DND-41 (cell line): ENCODE results near the gene TMA7B.

ENCODE experiments used
- ATAC-seq: fragments of 200-7000 bp; cut with Tn5 transposase; 3 replicates; pipeline ENCODE4 v1.9.1; 2021; ENCODE audit warnings: low read depth; ENCODE audit not compliant: insufficient read depth
- DNase-seq: peaks from one replicate; pipeline ENCODE4 v3.0.0-alpha.2; 2020
- H2AFZ ChIP-seq: 2 replicates; pipeline ENCODE4 v1.6.0; 2012; ENCODE audit warnings: low read depth, low read length
- H3K27ac ChIP-seq: 2 replicates; pipeline ENCODE4 v1.5.1; 2012; ENCODE audit warnings: low read length, inconsistent platforms
- H3K27me3 ChIP-seq: fragments of 200-600 bp; sonication (generic); 2 replicates; pipeline ENCODE4 v1.6.0; 2012; ENCODE audit warnings: low read length, mild to moderate bottlenecking, inconsistent platforms; ENCODE audit not compliant: insufficient read depth, poor library complexity
- H3K36me3 ChIP-seq: 2 replicates; pipeline ENCODE4 v1.5.1; 2012; ENCODE audit warnings: low read length, inconsistent platforms; ENCODE audit not compliant: insufficient read depth
- H3K4me1 ChIP-seq: 2 replicates; pipeline ENCODE4 v1.5.1; 2012; ENCODE audit warnings: mild to moderate bottlenecking, low read length; ENCODE audit not compliant: insufficient read depth
- H3K4me2 ChIP-seq: 2 replicates; pipeline ENCODE4 v1.6.0; 2012; ENCODE audit warnings: mild to moderate bottlenecking, moderate library complexity, low read length, inconsistent platforms; ENCODE audit not compliant: insufficient read depth
- H3K4me3 ChIP-seq, 2 experiments: fragments of 200-600 bp in 1 of 2; shearing (Covaris generic) in 1 of 2; 2 replicates each; pipeline ENCODE4 v1.5.1; 2012 to 2016; ENCODE audit warnings: inconsistent platforms in 2 of 2, low read length in 2 of 2, mild to moderate bottlenecking in 2 of 2, low read depth in 1 of 2, moderate library complexity in 1 of 2
- H3K79me2 ChIP-seq: 2 replicates; pipeline ENCODE4 v1.6.0; 2012; ENCODE audit warnings: low read length, inconsistent platforms; ENCODE audit not compliant: insufficient read depth
- H3K9ac ChIP-seq: 2 replicates; pipeline ENCODE4 v1.6.0; 2012; ENCODE audit warnings: low read depth, mild to moderate bottlenecking, inconsistent platforms, low read length, moderate library complexity
- H3K9me3 ChIP-seq: 2 replicates; pipeline ENCODE4 v1.5.1; 2012; ENCODE audit warnings: low read length, moderate library complexity, mild to moderate bottlenecking, inconsistent platforms; ENCODE audit not compliant: insufficient read depth, severe bottlenecking
- H4K20me1 ChIP-seq: 2 replicates; pipeline ENCODE4 v1.6.0; 2012; ENCODE audit warnings: low read length; ENCODE audit not compliant: insufficient read depth
- EZH2 ChIP-seq: IDR thresholded peaks from 3 replicates; pipeline ENCODE4 v1.6.1; 2012; ENCODE audit warnings: borderline replicate concordance, low read depth, mild to moderate bottlenecking, moderate library complexity, low read length, inconsistent platforms; ENCODE audit not compliant: severe bottlenecking
- TF ChIP-seq, protein P1 (sequence below): IDR thresholded peaks from 2 replicates; pipeline ENCODE4 v1.5.1; 2012; ENCODE audit warnings: borderline replicate concordance, low read length, moderate library complexity, mild to moderate bottlenecking; ENCODE audit not compliant: poor library complexity, severe bottlenecking; ENCODE audit errors: extremely low read depth

The TMA7B gene

DNA sequence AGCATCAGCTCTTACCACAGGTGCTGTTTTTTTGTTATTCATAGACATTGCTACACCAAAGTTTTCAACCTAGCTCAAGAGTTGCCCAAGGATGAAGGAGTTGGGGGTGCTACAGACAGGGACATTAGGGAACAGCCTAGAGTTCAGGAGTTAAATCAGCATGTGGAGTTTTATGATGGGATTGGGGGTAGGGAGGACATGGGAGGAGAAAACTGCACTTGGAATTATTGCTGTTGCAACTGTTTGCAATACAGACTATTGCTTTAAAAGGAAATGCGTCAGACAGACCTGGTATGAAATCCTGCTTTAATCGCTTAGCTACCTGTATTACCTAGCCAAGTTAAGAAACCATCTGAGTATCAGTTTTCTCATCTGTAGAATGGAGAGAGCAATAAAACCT, 6.3 kb downstream of the TMA7B start:
- Histone ChIP-seq H3K4me3 (no peak overlapping the region), H3K36me3 (peaks cover 94% of the 10 kb centered on the region), H3K79me2 (no peaks in the 10 kb centered on the region), H4K20me1 (no peaks in the 10 kb centered on the region), H3K4me1 (no peaks in the 10 kb centered on the region), H3K27ac (no peak overlapping the region), H3K9ac (no peak overlapping the region), H2AFZ (no peak overlapping the region), H3K27me3 (no peaks in the 10 kb centered on the region), H3K9me3 (no peaks in the 10 kb centered on the region), H3K4me2 (no peak overlapping the region)
- no peak for ATAC-seq
- no peak for DNase-seq
- TF ChIP-seq, protein P1, sequence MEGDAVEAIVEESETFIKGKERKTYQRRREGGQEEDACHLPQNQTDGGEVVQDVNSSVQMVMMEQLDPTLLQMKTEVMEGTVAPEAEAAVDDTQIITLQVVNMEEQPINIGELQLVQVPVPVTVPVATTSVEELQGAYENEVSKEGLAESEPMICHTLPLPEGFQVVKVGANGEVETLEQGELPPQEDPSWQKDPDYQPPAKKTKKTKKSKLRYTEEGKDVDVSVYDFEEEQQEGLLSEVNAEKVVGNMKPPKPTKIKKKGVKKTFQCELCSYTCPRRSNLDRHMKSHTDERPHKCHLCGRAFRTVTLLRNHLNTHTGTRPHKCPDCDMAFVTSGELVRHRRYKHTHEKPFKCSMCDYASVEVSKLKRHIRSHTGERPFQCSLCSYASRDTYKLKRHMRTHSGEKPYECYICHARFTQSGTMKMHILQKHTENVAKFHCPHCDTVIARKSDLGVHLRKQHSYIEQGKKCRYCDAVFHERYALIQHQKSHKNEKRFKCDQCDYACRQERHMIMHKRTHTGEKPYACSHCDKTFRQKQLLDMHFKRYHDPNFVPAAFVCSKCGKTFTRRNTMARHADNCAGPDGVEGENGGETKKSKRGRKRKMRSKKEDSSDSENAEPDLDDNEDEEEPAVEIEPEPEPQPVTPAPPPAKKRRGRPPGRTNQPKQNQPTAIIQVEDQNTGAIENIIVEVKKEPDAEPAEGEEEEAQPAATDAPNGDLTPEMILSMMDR: no peak

DNA sequence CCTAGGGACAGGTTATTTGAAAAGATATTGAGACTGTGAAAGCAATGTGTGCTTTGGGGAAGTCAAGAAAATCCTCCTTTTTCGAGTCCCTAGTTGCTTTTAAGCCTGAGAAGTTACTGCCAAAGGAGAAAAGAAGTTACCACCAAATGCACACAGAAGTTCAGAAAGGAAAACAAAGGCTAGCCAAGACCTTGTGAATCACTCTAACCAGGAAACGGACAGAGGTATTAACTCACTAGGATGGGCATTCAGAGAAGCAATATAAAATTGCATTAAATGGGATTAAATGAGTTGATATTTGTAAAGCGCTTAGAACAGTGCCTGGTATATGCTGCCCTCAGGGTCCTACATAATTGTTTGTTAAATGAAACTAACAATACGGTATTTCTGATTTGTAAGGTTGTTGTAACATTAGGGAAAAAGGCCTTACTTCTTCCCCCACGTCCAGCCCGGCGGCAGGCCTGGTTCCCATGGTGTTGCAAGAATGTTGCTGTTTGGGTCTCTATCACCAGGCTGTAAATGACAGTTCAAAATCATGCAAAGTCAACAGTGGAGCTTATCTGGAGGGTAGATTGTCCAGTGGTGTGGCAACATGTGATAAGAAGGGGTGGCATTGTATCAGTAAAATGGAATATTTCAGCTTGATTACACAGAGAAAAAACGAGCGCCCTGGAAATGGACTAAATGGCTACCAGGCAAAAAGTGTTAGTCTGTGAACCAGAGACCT, 7.1 kb downstream of the TMA7B start:
- Histone ChIP-seq H3K4me1 (no peaks in the 10 kb centered on the region), H3K9me3 (no peaks in the 10 kb centered on the region), H4K20me1 (no peaks in the 10 kb centered on the region), H2AFZ (no peak overlapping the region), H3K79me2 (no peaks in the 10 kb centered on the region), H3K27ac (no peak overlapping the region), H3K4me2 (no peak overlapping the region), H3K27me3 (no peaks in the 10 kb centered on the region), H3K36me3 (peaks cover 95% of the 10 kb centered on the region), H3K4me3 (no peak overlapping the region), H3K9ac (no peak overlapping the region)
- ATAC-seq (no peak), DNase-seq (no peak)
- TF ChIP-seq, protein P1: no peak
- no peak for TF ChIP-seq EZH2

DNA sequence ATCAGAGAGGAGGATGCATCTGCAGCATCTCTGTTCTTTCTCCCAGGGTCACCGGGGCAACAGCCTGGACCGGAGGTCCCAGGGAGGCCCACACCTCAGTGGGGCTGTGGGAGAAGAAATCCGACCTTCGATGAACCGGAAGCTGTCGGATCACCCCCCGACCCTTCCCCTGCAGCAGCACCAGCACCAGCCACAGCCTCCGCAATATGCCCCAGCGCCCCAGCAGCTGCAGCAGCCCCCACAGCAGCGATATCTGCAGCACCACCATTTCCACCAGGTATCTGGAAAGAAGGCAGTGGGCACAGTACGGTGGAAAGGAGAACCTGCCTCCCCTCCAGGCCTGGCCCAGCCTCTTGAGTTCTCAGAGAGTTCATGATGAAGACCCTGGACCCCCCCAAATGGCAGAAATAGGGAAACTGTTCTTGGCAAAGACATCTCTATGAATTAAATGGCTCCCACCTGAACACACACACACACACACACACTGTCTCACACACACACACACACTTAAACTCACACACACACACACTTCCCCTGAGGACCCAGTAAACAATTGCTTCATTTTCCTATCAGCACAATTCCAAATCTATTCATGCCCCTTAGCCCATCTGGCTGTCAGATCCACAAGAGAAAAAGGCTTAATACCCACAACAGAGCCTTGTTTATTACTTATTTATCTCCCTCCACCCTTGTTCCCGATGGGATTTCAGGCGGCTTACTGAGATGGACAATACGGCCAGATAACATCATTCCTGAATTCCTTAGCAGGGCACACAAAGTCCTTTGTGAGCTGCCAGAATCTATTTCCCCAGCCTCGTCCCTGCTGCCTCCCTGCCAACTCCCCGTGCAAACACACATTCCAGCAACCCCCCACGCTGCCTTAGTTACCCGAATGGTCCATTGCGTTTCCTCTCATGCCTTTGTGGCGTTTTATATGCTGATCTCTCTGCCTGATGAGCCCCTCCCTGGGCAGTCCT, 8.1 kb downstream of the TMA7B start:
- Histone ChIP-seq H3K4me2 (no peak overlapping the region), H3K27me3 (no peaks in the 10 kb centered on the region), H3K9ac (no peak overlapping the region), H3K27ac (no peak overlapping the region), H3K36me3 (peaks cover 97% of the 10 kb centered on the region), H3K4me3 (no peak overlapping the region), H3K4me1 (no peaks in the 10 kb centered on the region), H4K20me1 (no peaks in the 10 kb centered on the region), H2AFZ (no peak overlapping the region), H3K79me2 (no peaks in the 10 kb centered on the region), H3K9me3 (no peaks in the 10 kb centered on the region)
- no peak for DNase-seq
- no peak for TF ChIP-seq EZH2
- TF ChIP-seq, protein P1: no peak
- ATAC-seq: no peak; the same call in 2 of the 3 replicates
